ENCODE measurements around the gene IFI6. TPM values are rescaled to one million over a fixed set of nuclear protein-coding genes. Genes with fewer than 3 reads are reported as not detected.
"Not testable (repeated sequence)": the region's sequence is repeated elsewhere in the genome, so short reads cannot be mapped to it uniquely, and the experiment has no call there.

Gene IFI6
- total and polyA plus RNA-seq, 12 donors, result 67.6 to 611 (median 209) TPM

GRCh38 chr1:27705545-27705944, 33.6 kb upstream of the IFI6 start:
- H3K27ac ChIP-seq, result no peak overlapping the region
- DNase-seq, result no peak
- no peaks in the 10 kb centered on the region for H3K4me1 ChIP-seq (replicated peaks in 1 of 2)
- intact Hi-C loops (cut with DNase I), result no loop called here
- no peaks in the 10 kb centered on the region for H3K27me3 ChIP-seq
- 70 to 84% (median 82%) methylated on average over 2 of the region's 2 CpGs for WGBS, 4 donors
- H3K9me3 ChIP-seq (replicated peaks in 1 of 3), result no peaks in the 10 kb centered on the region
- H3K4me3 ChIP-seq, result no peak overlapping the region
- no peaks in the 10 kb centered on the region for H3K36me3 ChIP-seq (replicated peaks in 1 of 2)
- TF ChIP-seq POLR2A (IDR thresholded peaks at IDR 0.05), result no peak
- TF ChIP-seq CTCF (IDR thresholded peaks at IDR 0.05), result no peak

GRCh38 chr1:27704958-27705357, 33.0 kb upstream of the IFI6 start:
- no peak for DNase-seq
- Histone ChIP-seq H3K9me3 (replicated peaks in 1 of 3) (no peaks in the 10 kb centered on the region), H3K4me3 (no peak overlapping the region), H3K4me1 (replicated peaks in 1 of 2) (no peaks in the 10 kb centered on the region), H3K27ac (no peak overlapping the region), H3K36me3 (replicated peaks in 1 of 2) (no peaks in the 10 kb centered on the region), H3K27me3 (no peaks in the 10 kb centered on the region)
- intact Hi-C loops (cut with DNase I), result no loop called here
- TF ChIP-seq CTCF (IDR thresholded peaks at IDR 0.05), result no peak
- TF ChIP-seq POLR2A (IDR thresholded peaks at IDR 0.05), result no peak
- WGBS, 4 donors, result 85 to 95% (median 89%) methylated on average over 4 of the region's 4 CpGs

GRCh38 chr1:27696835-27697234, 24.8 kb upstream of the IFI6 start:
- H3K27ac ChIP-seq; intact Hi-C loops (cut with DNase I); H3K9me3 ChIP-seq (replicated peaks in 1 of 3); H3K36me3 ChIP-seq (replicated peaks in 1 of 2); H3K27me3 ChIP-seq; H3K4me1 ChIP-seq (replicated peaks in 1 of 2); DNase-seq; H3K4me3 ChIP-seq: not testable (repeated sequence)
- 76 to 82% (median 78%) methylated on average over 9 of the region's 9 CpGs for whole genome bisulfite sequencing, 4 donors

- no peaks in the 10 kb centered on the region for H3K9me3 ChIP-seq (replicated peaks in 1 of 3)
- H3K27ac ChIP-seq, result peak overlapping the region in 2 of 5 donors; percentile 7 to 34
- no peak overlapping the region for H3K4me3 ChIP-seq
- no peaks in the 10 kb centered on the region for H3K36me3 ChIP-seq (replicated peaks in 1 of 2)
- intact Hi-C loops (cut with DNase I), result no loop called here
- 53 to 63% (median 58%) methylated on average over 2 of the region's 2 CpGs for whole genome bisulfite sequencing, 4 donors
- H3K4me1 ChIP-seq (replicated peaks in 1 of 2), result no peaks in the 10 kb centered on the region
- no peaks in the 10 kb centered on the region for H3K27me3 ChIP-seq
- no peak for TF ChIP-seq CTCF (IDR thresholded peaks at IDR 0.05)
- no peak for TF ChIP-seq POLR2A (IDR thresholded peaks at IDR 0.05)
- DNase-seq, result no peak
Observed at GRCh38 chr1:27690183-27690582, 18.2 kb upstream of the IFI6 start.

- Histone ChIP-seq H3K9me3 (replicated peaks in 1 of 3) (no peaks in the 10 kb centered on the region), H3K27ac (peak overlapping the region in 2 of 5 donors; percentile 7 to 34), H3K27me3 (no peaks in the 10 kb centered on the region), H3K4me3 (no peak overlapping the region), H3K4me1 (replicated peaks in 1 of 2) (no peaks in the 10 kb centered on the region), H3K36me3 (replicated peaks in 1 of 2) (no peaks in the 10 kb centered on the region)
- DNase-seq, result no peak
- intact Hi-C loops (cut with DNase I), result no loop called here
- WGBS, 4 donors, result 64 to 66% (median 65%) methylated on average over 4 of the region's 4 CpGs
- TF ChIP-seq CTCF (IDR thresholded peaks at IDR 0.05) (no peak), POLR2A (IDR thresholded peaks at IDR 0.05) (no peak)
Observed at GRCh38 chr1:27689423-27690173, 17.6 kb upstream of the IFI6 start.
